ENCODE data around the gene CARD10.

The CARD10 gene

GRCh38 chr22:37562049-37562875, 43.0 kb upstream of the CARD10 start:
- Histone ChIP-seq H3K27me3 (ENCODE audit: control insufficient read depth, insufficient read depth, low read length) (no peaks in the 10 kb centered on the region), H3K4me2 (ENCODE audit: low read length) (peak overlapping the region; percentile 98), H3K9ac (ENCODE audit: low read depth, low read length) (peak overlapping the region; percentile 92), H3K4me1 (ENCODE audit: control insufficient read depth, insufficient read depth, low read length) (peaks cover 54% of the 10 kb centered on the region), H3K9me3 (replicated peaks; ENCODE audit: low read length) (no peaks in the 10 kb centered on the region), H3K36me3 (ENCODE audit: insufficient read depth, low read length) (peaks cover 29% of the 10 kb centered on the region), H3K4me3 (ENCODE audit: low read length) (peak overlapping the region; percentile 78)

GRCh38 chr22:37561212-37562048, 42.2 kb upstream of the CARD10 start:
- no peaks in the 10 kb centered on the region for H3K9me3 ChIP-seq (replicated peaks; ENCODE audit: low read length)
- peak overlapping the region; percentile 78 for H3K4me3 ChIP-seq (ENCODE audit: low read length)
- peaks cover 21% of the 10 kb centered on the region for H3K36me3 ChIP-seq (ENCODE audit: insufficient read depth, low read length)
- peaks cover 52% of the 10 kb centered on the region for H3K4me1 ChIP-seq (ENCODE audit: control insufficient read depth, insufficient read depth, low read length)
- H3K9ac ChIP-seq (ENCODE audit: low read depth, low read length): peak overlapping the region; percentile 92
- peak overlapping the region; percentile 98 for H3K4me2 ChIP-seq (ENCODE audit: low read length)
- H3K27me3 ChIP-seq (ENCODE audit: control insufficient read depth, insufficient read depth, low read length): no peaks in the 10 kb centered on the region

- peak overlapping the region; percentile 78 for H3K4me3 ChIP-seq (ENCODE audit: low read length)
Observed at GRCh38 chr22:37560608-37561211, 41.5 kb upstream of the CARD10 start.

GRCh38 chr22:37559901-37560607, 40.8 kb upstream of the CARD10 start, which contains the start of gene CDC42EP1:
Gene CDC42EP1, plus strand, starts transcription at chr22:37560480. Its CDS starts 5,870 bp downstream, at chr22:37566350.
- H3K4me3 ChIP-seq (ENCODE audit: low read length): peak within 1 kb of the TSS; percentile 78
- H3K27me3 ChIP-seq (ENCODE audit: control insufficient read depth, insufficient read depth, low read length): no peaks in the 10 kb centered on the region
- H3K36me3 ChIP-seq (ENCODE audit: insufficient read depth, low read length): peaks cover 11% of the 10 kb centered on the region
- peak within 1 kb of the TSS; percentile 92 for H3K9ac ChIP-seq (ENCODE audit: low read depth, low read length)
- H3K4me2 ChIP-seq (ENCODE audit: low read length): peak within 1 kb of the TSS; percentile 98
- no peaks in the 10 kb centered on the region for H3K9me3 ChIP-seq (replicated peaks; ENCODE audit: low read length)
- H3K4me1 ChIP-seq (ENCODE audit: control insufficient read depth, insufficient read depth, low read length): peaks cover 41% of the 10 kb centered on the region

More at GRCh38 chr22:37560608-37561211, 41.5 kb upstream of the CARD10 start:
- peaks cover 45% of the 10 kb centered on the region for H3K4me1 ChIP-seq (ENCODE audit: control insufficient read depth, insufficient read depth, low read length)
- H3K4me2 ChIP-seq (ENCODE audit: low read length): peak overlapping the region; percentile 98
- peaks cover 13% of the 10 kb centered on the region for H3K36me3 ChIP-seq (ENCODE audit: insufficient read depth, low read length)
- H3K9me3 ChIP-seq (replicated peaks; ENCODE audit: low read length): no peaks in the 10 kb centered on the region
- no peaks in the 10 kb centered on the region for H3K27me3 ChIP-seq (ENCODE audit: control insufficient read depth, insufficient read depth, low read length)
- H3K9ac ChIP-seq (ENCODE audit: low read depth, low read length): peak overlapping the region; percentile 92

- H3K4me1 ChIP-seq (ENCODE audit: control insufficient read depth, insufficient read depth, low read length): peaks cover 40% of the 10 kb centered on the region
- peak overlapping the region; percentile 92 for H3K9ac ChIP-seq (ENCODE audit: low read depth, low read length)
- peak overlapping the region; percentile 78 for H3K4me3 ChIP-seq (ENCODE audit: low read length)
- peaks cover 11% of the 10 kb centered on the region for H3K36me3 ChIP-seq (ENCODE audit: insufficient read depth, low read length)
- H3K9me3 ChIP-seq (replicated peaks; ENCODE audit: low read length): no peaks in the 10 kb centered on the region
- H3K4me2 ChIP-seq (ENCODE audit: low read length): peak overlapping the region; percentile 98
- no peaks in the 10 kb centered on the region for H3K27me3 ChIP-seq (ENCODE audit: control insufficient read depth, insufficient read depth, low read length)
Observed at GRCh38 chr22:37559521-37559900, 40.3 kb upstream of the CARD10 start.

GRCh38 chr22:37558815-37559214, 39.6 kb upstream of the CARD10 start:
- H3K27me3 ChIP-seq (ENCODE audit: control insufficient read depth, insufficient read depth, low read length): no peaks in the 10 kb centered on the region
- no peak overlapping the region for H3K4me2 ChIP-seq (ENCODE audit: low read length)
- H3K9me3 ChIP-seq (replicated peaks; ENCODE audit: low read length): no peaks in the 10 kb centered on the region
- peaks cover 33% of the 10 kb centered on the region for H3K4me1 ChIP-seq (ENCODE audit: control insufficient read depth, insufficient read depth, low read length)
- no peak overlapping the region for H3K4me3 ChIP-seq (ENCODE audit: low read length)
- peaks cover 8% of the 10 kb centered on the region for H3K36me3 ChIP-seq (ENCODE audit: insufficient read depth, low read length)
- no peak overlapping the region for H3K9ac ChIP-seq (ENCODE audit: low read depth, low read length)

- Histone ChIP-seq H3K9ac (ENCODE audit: low read depth, low read length) (no peak overlapping the region), H3K4me1 (ENCODE audit: control insufficient read depth, insufficient read depth, low read length) (peaks cover 28% of the 10 kb centered on the region), H3K4me2 (ENCODE audit: low read length) (no peak overlapping the region), H3K36me3 (ENCODE audit: insufficient read depth, low read length) (peaks cover 5% of the 10 kb centered on the region), H3K27me3 (ENCODE audit: control insufficient read depth, insufficient read depth, low read length) (no peaks in the 10 kb centered on the region), H3K4me3 (ENCODE audit: low read length) (no peak overlapping the region), H3K9me3 (replicated peaks; ENCODE audit: low read length) (no peaks in the 10 kb centered on the region)
Observed at GRCh38 chr22:37557321-37558001, 38.2 kb upstream of the CARD10 start.

- H3K4me3 ChIP-seq (ENCODE audit: low read length): no peak overlapping the region
- H3K9ac ChIP-seq (ENCODE audit: low read depth, low read length): no peak overlapping the region
- H3K36me3 ChIP-seq (ENCODE audit: insufficient read depth, low read length): no peaks in the 10 kb centered on the region
- no peaks in the 10 kb centered on the region for H3K9me3 ChIP-seq (replicated peaks; ENCODE audit: low read length)
- H3K4me1 ChIP-seq (ENCODE audit: control insufficient read depth, insufficient read depth, low read length): peaks cover 28% of the 10 kb centered on the region
- H3K4me2 ChIP-seq (ENCODE audit: low read length): no peak overlapping the region
- no peaks in the 10 kb centered on the region for H3K27me3 ChIP-seq (ENCODE audit: control insufficient read depth, insufficient read depth, low read length)
Observed at GRCh38 chr22:37556710-37557109, 37.5 kb upstream of the CARD10 start.

GRCh38 chr22:37555029-37555428, 35.8 kb upstream of the CARD10 start:
- no peak overlapping the region for H3K9ac ChIP-seq (ENCODE audit: low read depth, low read length)
- peaks cover 38% of the 10 kb centered on the region for H3K4me1 ChIP-seq (ENCODE audit: control insufficient read depth, insufficient read depth, low read length)
- no peaks in the 10 kb centered on the region for H3K27me3 ChIP-seq (ENCODE audit: control insufficient read depth, insufficient read depth, low read length)

GRCh38 chr22:37553725-37554124, 34.5 kb upstream of the CARD10 start:
- no peaks in the 10 kb centered on the region for H3K27me3 ChIP-seq (ENCODE audit: control insufficient read depth, insufficient read depth, low read length)
- H3K36me3 ChIP-seq (ENCODE audit: insufficient read depth, low read length): no peaks in the 10 kb centered on the region
- H3K4me2 ChIP-seq (ENCODE audit: low read length): no peak overlapping the region
- peaks cover 42% of the 10 kb centered on the region for H3K4me1 ChIP-seq (ENCODE audit: control insufficient read depth, insufficient read depth, low read length)
- H3K9ac ChIP-seq (ENCODE audit: low read depth, low read length): no peak overlapping the region
- no peaks in the 10 kb centered on the region for H3K9me3 ChIP-seq (replicated peaks; ENCODE audit: low read length)
- no peak overlapping the region for H3K4me3 ChIP-seq (ENCODE audit: low read length)

More at GRCh38 chr22:37555029-37555428, 35.8 kb upstream of the CARD10 start:
- H3K4me3 ChIP-seq (ENCODE audit: low read length): no peak overlapping the region
- no peaks in the 10 kb centered on the region for H3K36me3 ChIP-seq (ENCODE audit: insufficient read depth, low read length)
- H3K4me2 ChIP-seq (ENCODE audit: low read length): no peak overlapping the region
- no peaks in the 10 kb centered on the region for H3K9me3 ChIP-seq (replicated peaks; ENCODE audit: low read length)

All from skeletal muscle satellite cell (primary cell).